Measurements from ENCODE around the gene TMEM117.
A peak's percentile ranks its signal among the peaks of the same experiment; 100 is the strongest.

The TMEM117 gene

DNA sequence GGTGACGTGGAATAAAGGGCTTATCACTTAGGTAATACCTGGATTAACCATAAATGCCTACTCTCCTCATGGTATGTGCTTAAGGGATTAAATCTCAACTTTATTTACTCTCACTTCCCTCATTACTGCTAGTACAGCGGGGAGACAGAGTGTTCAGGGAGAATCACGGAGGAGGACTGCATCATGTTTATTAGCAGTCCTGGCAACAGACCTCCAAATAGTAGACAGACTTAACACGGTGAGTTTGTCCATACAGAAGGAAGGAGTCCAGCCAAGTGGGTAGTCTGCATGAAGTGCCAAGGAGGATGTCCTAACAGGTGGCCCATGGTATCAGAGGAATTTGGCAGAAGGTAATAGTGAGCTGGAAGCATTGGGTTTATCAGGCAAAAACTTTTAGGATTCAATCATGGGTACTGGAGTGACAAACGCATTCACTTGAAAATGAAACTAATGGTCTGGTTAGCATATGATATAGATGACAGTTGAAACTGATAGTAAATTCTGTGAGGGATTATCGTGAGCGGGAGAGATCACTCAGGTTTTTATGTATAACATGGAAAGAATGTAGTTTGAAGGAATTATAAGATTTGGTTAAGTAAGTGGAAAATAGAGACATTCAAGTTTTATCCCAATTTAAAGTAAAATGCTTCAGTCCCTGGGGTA is 471.8 kb downstream of the TMEM117 start:
- DNase-seq (ENCODE audit: low read depth) = no peak
- no peak for TF ChIP-seq POLR2A (IDR thresholded peaks at IDR 0.05; ENCODE audit: extremely low read depth, insufficient read length)
- no peak for TF ChIP-seq MYC (IDR thresholded peaks at IDR 0.05; ENCODE audit: low read depth, low read length)
- TF ChIP-seq, protein P1, sequence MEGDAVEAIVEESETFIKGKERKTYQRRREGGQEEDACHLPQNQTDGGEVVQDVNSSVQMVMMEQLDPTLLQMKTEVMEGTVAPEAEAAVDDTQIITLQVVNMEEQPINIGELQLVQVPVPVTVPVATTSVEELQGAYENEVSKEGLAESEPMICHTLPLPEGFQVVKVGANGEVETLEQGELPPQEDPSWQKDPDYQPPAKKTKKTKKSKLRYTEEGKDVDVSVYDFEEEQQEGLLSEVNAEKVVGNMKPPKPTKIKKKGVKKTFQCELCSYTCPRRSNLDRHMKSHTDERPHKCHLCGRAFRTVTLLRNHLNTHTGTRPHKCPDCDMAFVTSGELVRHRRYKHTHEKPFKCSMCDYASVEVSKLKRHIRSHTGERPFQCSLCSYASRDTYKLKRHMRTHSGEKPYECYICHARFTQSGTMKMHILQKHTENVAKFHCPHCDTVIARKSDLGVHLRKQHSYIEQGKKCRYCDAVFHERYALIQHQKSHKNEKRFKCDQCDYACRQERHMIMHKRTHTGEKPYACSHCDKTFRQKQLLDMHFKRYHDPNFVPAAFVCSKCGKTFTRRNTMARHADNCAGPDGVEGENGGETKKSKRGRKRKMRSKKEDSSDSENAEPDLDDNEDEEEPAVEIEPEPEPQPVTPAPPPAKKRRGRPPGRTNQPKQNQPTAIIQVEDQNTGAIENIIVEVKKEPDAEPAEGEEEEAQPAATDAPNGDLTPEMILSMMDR (IDR thresholded peaks at IDR 0.05; ENCODE audit: low read depth, low read length) = no peak
- TF ChIP-seq, protein P2, sequence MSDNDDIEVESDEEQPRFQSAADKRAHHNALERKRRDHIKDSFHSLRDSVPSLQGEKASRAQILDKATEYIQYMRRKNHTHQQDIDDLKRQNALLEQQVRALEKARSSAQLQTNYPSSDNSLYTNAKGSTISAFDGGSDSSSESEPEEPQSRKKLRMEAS (IDR thresholded peaks at IDR 0.05; ENCODE audit: low read depth, low read length) = no peak
- H3K4me3 ChIP-seq (ENCODE audit: low read depth, low read length) = no peak overlapping the region

DNA sequence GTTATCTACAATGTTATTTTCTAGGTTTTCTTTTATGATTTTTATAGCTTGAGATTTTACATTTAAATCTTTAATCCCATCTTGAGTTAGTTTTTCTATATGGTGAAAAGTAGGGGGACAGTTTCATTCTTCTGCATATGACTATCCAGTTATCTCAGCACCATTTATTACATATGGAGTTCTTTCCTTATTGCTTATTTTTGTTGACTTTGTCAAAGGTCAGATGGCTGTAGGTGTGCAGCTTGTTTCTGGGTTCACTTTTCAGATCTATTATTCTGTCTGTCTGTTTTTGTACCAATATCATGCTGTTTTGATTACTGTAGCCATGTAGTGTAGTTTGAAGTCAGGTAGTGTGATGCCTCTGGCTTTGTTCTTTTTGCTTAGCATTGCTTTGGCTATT is 477.3 kb downstream of the TMEM117 start:
- TF ChIP-seq, protein P2 (IDR thresholded peaks at IDR 0.05; ENCODE audit: low read depth, low read length) = no peak
- TF ChIP-seq POLR2A (IDR thresholded peaks at IDR 0.05; ENCODE audit: extremely low read depth, insufficient read length) (no peak), MYC (IDR thresholded peaks at IDR 0.05; ENCODE audit: low read depth, low read length) (no peak)
- TF ChIP-seq, protein P1 (IDR thresholded peaks at IDR 0.05; ENCODE audit: low read depth, low read length) = no peak

DNA sequence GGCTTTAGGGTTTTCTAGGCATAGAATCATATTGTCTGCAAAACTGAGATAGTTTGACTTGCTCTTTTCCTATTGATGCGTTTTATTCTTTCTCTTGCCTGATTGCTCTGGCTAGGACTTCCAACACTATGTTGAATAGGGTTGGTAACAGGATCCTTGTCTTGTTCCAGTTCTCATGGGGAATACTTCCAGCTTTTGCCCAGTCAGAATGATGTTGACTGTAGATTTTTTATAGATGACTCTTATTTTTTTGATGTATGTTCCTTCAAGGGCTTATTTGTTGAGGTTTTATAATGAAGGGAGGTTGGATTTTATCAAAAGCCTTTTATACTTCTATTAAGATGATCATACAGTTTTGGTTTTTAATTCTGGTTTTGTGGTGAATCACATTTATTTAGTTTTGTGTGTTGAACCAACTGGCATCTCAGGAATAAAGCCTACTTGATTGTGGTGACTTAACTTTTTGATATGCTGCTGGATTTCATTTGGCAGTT is 478.2 kb downstream of the TMEM117 start:
- TF ChIP-seq POLR2A (IDR thresholded peaks at IDR 0.05; ENCODE audit: extremely low read depth, insufficient read length) (no peak), MYC (IDR thresholded peaks at IDR 0.05; ENCODE audit: low read depth, low read length) (no peak)
- TF ChIP-seq, protein P1 (IDR thresholded peaks at IDR 0.05; ENCODE audit: low read depth, low read length) = no peak
- TF ChIP-seq, protein P2 (IDR thresholded peaks at IDR 0.05; ENCODE audit: low read depth, low read length) = no peak
- DNase-seq (ENCODE audit: low read depth) = no peak
- no peak overlapping the region for H3K4me3 ChIP-seq (ENCODE audit: low read depth, low read length)

More for the DNA sequence above, 477.3 kb downstream of the TMEM117 start:
- DNase-seq (ENCODE audit: low read depth) = no peak
- no peak overlapping the region for H3K4me3 ChIP-seq (ENCODE audit: low read depth, low read length)

DNA sequence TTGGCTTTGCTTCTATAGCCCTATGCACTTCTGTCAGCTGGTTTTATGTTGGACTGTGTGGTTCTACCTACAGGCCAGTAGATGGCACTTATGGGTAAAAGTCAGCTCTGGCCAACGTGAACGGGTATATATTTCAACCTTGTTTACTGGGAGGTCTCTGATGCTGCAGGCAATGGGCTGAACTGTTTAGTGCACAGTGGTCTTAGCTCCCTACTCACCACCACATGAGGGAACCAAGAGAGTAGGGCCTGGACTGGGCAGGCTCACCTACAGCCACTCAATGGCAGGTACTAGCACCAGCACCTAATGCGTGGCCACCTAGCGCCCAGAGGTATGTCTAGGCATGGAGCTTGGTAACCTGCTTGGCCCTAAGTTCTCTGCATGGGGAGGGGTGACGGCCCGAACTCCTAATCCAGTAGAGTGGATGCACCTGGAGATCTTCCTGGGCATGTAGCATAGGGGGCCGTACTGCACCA is 481.8 kb downstream of the TMEM117 start:
- no peak overlapping the region for H3K4me3 ChIP-seq (ENCODE audit: low read depth, low read length)
- TF ChIP-seq POLR2A (IDR thresholded peaks at IDR 0.05; ENCODE audit: extremely low read depth, insufficient read length) (no peak), MYC (IDR thresholded peaks at IDR 0.05; ENCODE audit: low read depth, low read length) (no peak)
- TF ChIP-seq, protein P2 (IDR thresholded peaks at IDR 0.05; ENCODE audit: low read depth, low read length) = no peak
- TF ChIP-seq, protein P1 (IDR thresholded peaks at IDR 0.05; ENCODE audit: low read depth, low read length) = peak; percentile 67
- DNase-seq (ENCODE audit: low read depth) = peak; percentile 52

DNA sequence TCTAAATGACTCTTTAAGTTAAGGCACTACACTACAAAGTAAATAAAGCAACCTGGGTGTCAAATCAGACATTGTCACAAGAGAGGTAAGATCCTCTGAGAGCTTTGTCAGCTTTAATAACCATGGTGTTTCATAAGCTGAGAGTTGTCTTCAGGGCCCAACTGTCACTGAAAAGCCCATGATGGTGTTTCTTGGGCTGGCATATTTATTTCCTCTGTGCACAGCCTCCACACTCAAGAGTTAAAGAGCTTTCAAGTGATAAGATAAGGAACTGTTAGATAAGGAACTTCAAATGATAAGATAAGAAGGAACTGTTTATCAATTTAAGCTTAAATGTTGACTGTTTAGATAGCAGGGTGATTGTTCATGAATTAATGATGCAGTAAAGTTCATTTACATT is 495.4 kb downstream of the TMEM117 start:
- DNase-seq (ENCODE audit: low read depth) = no peak
- TF ChIP-seq, protein P2 (IDR thresholded peaks at IDR 0.05; ENCODE audit: low read depth, low read length) = no peak
- TF ChIP-seq MYC (IDR thresholded peaks at IDR 0.05; ENCODE audit: low read depth, low read length) (no peak), POLR2A (IDR thresholded peaks at IDR 0.05; ENCODE audit: extremely low read depth, insufficient read length) (no peak)
- TF ChIP-seq, protein P1 (IDR thresholded peaks at IDR 0.05; ENCODE audit: low read depth, low read length) = no peak
- H3K4me3 ChIP-seq (ENCODE audit: low read depth, low read length) = no peak overlapping the region

All from NB4 (cell line).